Measurements from ENCODE around the gene SIL1. TPM values are rescaled to one million over a fixed set of nuclear protein-coding genes. Genes with fewer than 3 reads are reported as not detected.

Gene SIL1
- total and polyA plus RNA-seq, 9 of the 15 experiments (the other 6 are each of a cell fraction or from before 2014, with no cell fraction given): 1.3 to 30.5 (median 18.1) TPM

- TF ChIP-seq ZNF695 (CRISPR knock-in tag; IDR thresholded peaks at IDR 0.05): no peak
Measured at GRCh38 chr5:138990986-138991590, 207.1 kb downstream of the SIL1 start (continued).

- Histone ChIP-seq H3K9ac (ENCODE audit: insufficient read depth in 1 of 2, low read depth in 2 of 2, low read length in 2 of 2) (no peak overlapping the region), H3K79me2 (ENCODE audit: control insufficient read depth, insufficient read depth, low read length) (no peaks in the 10 kb centered on the region), H3K36me3 (ENCODE audit: control insufficient read depth, insufficient read depth, low read length) (no peaks in the 10 kb centered on the region), H3K9me1 (ENCODE audit: control insufficient read depth, insufficient read depth, low read length) (no peaks in the 10 kb centered on the region), H3K4me1 (replicated peaks in 1 of 2; ENCODE audit: control insufficient read depth in 2 of 2, insufficient read depth in 2 of 2, low read length in 2 of 2) (peaks cover 0 to 6% of the 10 kb centered on the region in 2 experiments; a peak in 2 of 5 replicates), H3K27me3 (ENCODE audit: control insufficient read depth in 2 of 2, insufficient read depth in 2 of 2, low read length in 2 of 2) (no peaks in the 10 kb centered on the region), H3K4me3 (no peak overlapping the region), H4K20me1 (replicated peaks; ENCODE audit: control insufficient read depth, insufficient read depth, low read length) (0 out of 2 replicates have a peak, but pooled peaks cover 3% of the 10 kb centered on the region), H2AFZ (ENCODE audit: low read depth, low read length) (no peak overlapping the region), H3K9me3 (replicated peaks; ENCODE audit: control insufficient read depth, insufficient read depth, low read depth, low read length) (no peaks in the 10 kb centered on the region), H3K4me2 (ENCODE audit: insufficient read depth, low read length) (no peak overlapping the region), H3K27ac (ENCODE audit: extremely low read depth, low read depth, low read length) (no peak overlapping the region)
- WGBS (ENCODE audit: insufficient coverage, low coverage, missing lambda C conversion rate): 65% methylated on average over 6 of the region's 6 CpGs
- intact Hi-C loops (cut with micrococcal nuclease) (no loop called here), in situ Hi-C loops (cut with MboI) (no loop called here)
- no peak for ATAC-seq
- POLR2A ChIA-PET: no interaction called here
- FAIRE-seq: no peak
- CTCF ChIA-PET (ENCODE audit: low intra/inter-chr PET ratio): no interaction called here
- DNase-seq (ENCODE audit: extremely low read depth in 1 of 4, low spot score in 3 of 4): no peak
- BruUV-seq (replicated peaks): no TSS peak
- TF ChIP-seq SNAPC5 (CRISPR knock-in tag; IDR thresholded peaks at IDR 0.05): no peak
- no peak for TF ChIP-seq ZNF347 (CRISPR knock-in tag; IDR thresholded peaks at IDR 0.05; ENCODE audit: low read depth)
- no peak for TF ChIP-seq HDAC1 (IDR thresholded peaks at IDR 0.05)
- TF ChIP-seq FOXP1 (CRISPR knock-in tag; IDR thresholded peaks at IDR 0.05): no peak
- no peak for TF ChIP-seq ZNF12 (CRISPR knock-in tag; IDR thresholded peaks at IDR 0.05)
- TF ChIP-seq CUX1 (CRISPR knock-in tag; IDR thresholded peaks at IDR 0.05): no peak
- no peak for TF ChIP-seq PHF8 (IDR thresholded peaks at IDR 0.05; ENCODE audit: borderline replicate concordance, low read length)
- TF ChIP-seq HEY1 (CRISPR knock-in tag; IDR thresholded peaks at IDR 0.05; ENCODE audit: borderline replicate concordance): no peak
- no peak for TF ChIP-seq SETDB1 (IDR thresholded peaks at IDR 0.05; ENCODE audit: low read length)
- TF ChIP-seq ZBTB5 (IDR thresholded peaks at IDR 0.05): no peak
- no peak for TF ChIP-seq MXD1 (CRISPR knock-in tag; IDR thresholded peaks at IDR 0.05; ENCODE audit: borderline replicate concordance, poor library complexity, severe bottlenecking)
- TF ChIP-seq NEUROD1 (IDR thresholded peaks at IDR 0.05; ENCODE audit: borderline replicate concordance, low read depth, low read length, partially characterized antibody): no peak
Measured at GRCh38 chr5:138989720-138990119, 208.4 kb downstream of the SIL1 start.
